B cell (primary cell): Measurements from ENCODE around the gene PITPNM3. TPM values are rescaled to one million over a fixed set of nuclear protein-coding genes. Genes with fewer than 3 reads are reported as not detected.

Source experiments
- ATAC-seq: fragments of 200-7000 bp; cut with Tn5 transposase; one replicate; pipeline ENCODE4 v1.10.0; 2021; ENCODE audit warnings: low read depth, mild to moderate bottlenecking, moderate number of reproducible peaks, moderate library complexity
- CTCF ChIA-PET: fragments of 350-600 bp; sonication (Branson Sonifier 250); formaldehyde crosslinking; loops from one replicate; lab custom pipeline; 2021; ENCODE audit warnings: antibody characterized with exemption, inconsistent platforms; lab: Charles Lee
- POLR2A ChIA-PET: fragments of 350-600 bp; sonication (Branson Sonifier 250); formaldehyde crosslinking; loops from one replicate; lab custom pipeline; 2021; ENCODE audit warnings: antibody characterized with exemption; lab: Charles Lee
- DNase-seq: peaks from one replicate; pipeline ENCODE4 v3.0.0; 2013
- H2AFZ ChIP-seq: 2 replicates; pipeline ENCODE4 v1.6.1; 2012; ENCODE audit warnings: mild to moderate bottlenecking, low read depth, low read length; ENCODE audit not compliant: insufficient read depth, poor library complexity, severe bottlenecking
- H3K27ac ChIP-seq, 2 donors: 1 replicate in 1 of 2; 2 replicates in 1 of 2; pipeline ENCODE4 v1.5.1; 2012 to 2013; ENCODE audit warnings: low read length in 2 of 2, mild to moderate bottlenecking in 2 of 2, moderate library complexity in 1 of 2
- H3K27me3 ChIP-seq, 4 experiments: fragments of 200-600 bp in 1 of 4; sonication (generic) in 1 of 4; replicated peaks in 1 of 4; 1 replicate in 2 of 4; 2 replicates in 2 of 4; pipeline versions ENCODE4 v1.6.1 to v1.7.0; 2013 to 2016; ENCODE audit warnings: low read length in 3 of 4, mild to moderate bottlenecking in 2 of 4, mixed read lengths in 1 of 4, moderate library complexity in 1 of 4; ENCODE audit not compliant: insufficient read depth in 4 of 4, control insufficient read depth in 3 of 4; ENCODE audit errors: control extremely low read depth in 1 of 4
- H3K36me3 ChIP-seq, 2 experiments: replicated peaks in 1 of 2; 1 replicate in 1 of 2; 2 replicates in 1 of 2; pipeline versions ENCODE4 v1.6.1 to v1.7.1; 2013; ENCODE audit warnings: low read length in 1 of 2; ENCODE audit not compliant: insufficient read depth in 2 of 2, control insufficient read depth in 1 of 2; ENCODE audit errors: control extremely low read depth in 1 of 2, extremely low read depth in 1 of 2
- H3K4me1 ChIP-seq, 2 donors: fragments of 200-600 bp in 1 of 2; sonication (generic) in 1 of 2; 1 replicate in 1 of 2; 2 replicates in 1 of 2; pipeline versions ENCODE4 v1.5.1 to v1.6.1; 2013 to 2017; ENCODE audit warnings: low read length in 2 of 2; ENCODE audit not compliant: control insufficient read depth in 2 of 2, insufficient read depth in 2 of 2
- H3K4me2 ChIP-seq: replicated peaks from 2 replicates; pipeline ENCODE3; 2012; ENCODE audit warnings: mild to moderate bottlenecking, low read depth, low read length; ENCODE audit not compliant: poor library complexity, severe bottlenecking
- H3K4me3 ChIP-seq, 5 experiments: fragments of 200-600 bp in 1 of 5; sonication (generic) in 1 of 5; 1 replicate in 3 of 5; 2 replicates in 2 of 5; pipeline versions ENCODE4 v1.5.1 to v1.7.0; 2011 to 2016; ENCODE audit warnings: low read length in 4 of 5, mild to moderate bottlenecking in 4 of 5, low read depth in 2 of 5, control low read depth in 1 of 5, moderate library complexity in 1 of 5; ENCODE audit not compliant: insufficient read depth in 1 of 5; ENCODE audit errors: control extremely low read depth in 1 of 5, extremely low read depth in 1 of 5
- H3K79me2 ChIP-seq: fragments of 200-600 bp; sonication (generic); one replicate; pipeline ENCODE4 v1.6.0; 2016; ENCODE audit warnings: low read length; ENCODE audit not compliant: control insufficient read depth, insufficient read depth
- H3K9ac ChIP-seq: fragments of 200-600 bp; sonication (generic); 2 replicates; pipeline ENCODE4 v1.6.1; 2017; ENCODE audit warnings: mild to moderate bottlenecking, low read length, moderate library complexity
- H3K9me3 ChIP-seq, 3 donors: one replicate each; pipeline versions ENCODE4 v1.6.1 to v1.7.1; 2013; ENCODE audit warnings: low read length in 2 of 3; ENCODE audit not compliant: control insufficient read depth in 2 of 3, insufficient read depth in 1 of 3; ENCODE audit errors: control extremely low read depth in 1 of 3
- H4K20me1 ChIP-seq: 2 replicates; pipeline ENCODE4 v1.6.0; 2012; ENCODE audit warnings: mild to moderate bottlenecking, low read length; ENCODE audit not compliant: insufficient read depth, control insufficient read depth, poor library complexity, severe bottlenecking
- H3K27ac Mint-ChIP-seq: one replicate; pipeline ENCODE4 v1.8.0; 2021; ENCODE audit warnings: mixed read lengths
- H3K27me3 Mint-ChIP-seq: one replicate; pipeline ENCODE4 v1.8.0; 2021; ENCODE audit warnings: mixed read lengths
- H3K4me1 Mint-ChIP-seq: one replicate; pipeline ENCODE4 v1.8.0; 2021; ENCODE audit warnings: mixed read lengths
- H3K4me3 Mint-ChIP-seq: one replicate; pipeline ENCODE4 v1.8.0; 2021; ENCODE audit warnings: mixed read lengths
- H3K9me3 Mint-ChIP-seq: one replicate; pipeline ENCODE4 v1.8.0; 2022; ENCODE audit warnings: mixed read lengths; ENCODE audit not compliant: insufficient read depth
- CTCF ChIP-seq: fragments of 200-600 bp; IDR thresholded peaks from one replicate; pipeline ENCODE4 v1.8.0; 2022; ENCODE audit warnings: antibody characterized with exemption, mild to moderate bottlenecking
- EZH2 ChIP-seq: IDR thresholded peaks from 2 replicates; pipeline ENCODE4 v1.6.1; 2012; ENCODE audit warnings: borderline replicate concordance, low read depth, mild to moderate bottlenecking, moderate library complexity, low read length; ENCODE audit not compliant: insufficient read depth, poor library complexity, severe bottlenecking
- WGBS: methylation state at CpG from one replicate; pipeline ENCODE4 v1.1.5; 2013; ENCODE audit warnings: missing lambda C conversion rate; ENCODE audit not compliant: insufficient coverage; 5-methylcytosine and 5-hydroxymethylcytosine counted together
- intact Hi-C: fragments of 100-400 bp; cut with micrococcal nuclease; formaldehyde crosslinking; loops from one replicate; pipeline ENCODE4 v1.10.0; 2022
- polyA plus RNA-seq: library from polyadenylated mRNA; depleted of rRNA; stranded (reverse); fragments of >200 nt; gene quantifications from 2 replicates; pipeline ENCODE4 v1.2.3, GENCODE V29; 2012
- total RNA-seq, 2 donors: library from RNA; stranded (reverse); fragments of 120-200 nt in 1 of 2; gene quantifications; 1 replicate in 1 of 2; 2 replicates in 1 of 2; pipeline versions ENCODE4 v1.2.3 to v1.2.4, GENCODE V29; 2013 to 2022

The PITPNM3 gene
- total and polyA plus RNA-seq, 2 donors (not counting 1 experiment from before 2014, with no cell fraction given), result 0.31 to 0.49 TPM

- H2AFZ ChIP-seq, result peak overlapping the region; percentile 69
- POLR2A ChIA-PET, result no interaction called here
Measured at GRCh38 chr17:6575596-6575988, 19.2 kb upstream of the PITPNM3 start.

More at GRCh38 chr17:6575596-6575988, 19.2 kb upstream of the PITPNM3 start:
- Histone ChIP-seq H3K4me3 (peak overlapping the region in 3 of 5 experiments; percentile 18 to 51 (median 34)), H3K9ac (peak overlapping the region; percentile 47), H3K4me2 (peak overlapping the region; percentile 73), H3K9me3 (no peaks in the 10 kb centered on the region), H3K4me1 (peaks cover 23 to 24% of the 10 kb centered on the region in 2 donors), H3K27me3 (no peaks in the 10 kb centered on the region), H3K36me3 (peaks cover 0 to 6% of the 10 kb centered on the region in 2 experiments), H4K20me1 (no peaks in the 10 kb centered on the region), H3K27ac (no peak overlapping the region), H3K79me2 (no peaks in the 10 kb centered on the region)
- TF ChIP-seq EZH2, result no peak
- no peak for TF ChIP-seq CTCF
- Mint-ChIP-seq H3K27me3 (no peaks in the 10 kb centered on the region), H3K4me3 (peak overlapping the region; percentile 75), H3K9me3 (no peaks in the 10 kb centered on the region), H3K4me1 (peaks cover 32% of the 10 kb centered on the region), H3K27ac (peak overlapping the region; percentile 80)
- intact Hi-C loops, result no loop called here
- CTCF ChIA-PET, result no interaction called here
- DNase-seq, result no peak
- 74% methylated on average over 5 of the region's 5 CpGs for whole genome bisulfite sequencing
- no peak for ATAC-seq
